LNCaP clone FGC (cell line): ENCODE results near the gene HSF4.

Source experiments
- DNase-seq: peaks from one replicate; pipeline ENCODE4 v3.0.0-alpha.2; 2011; ENCODE audit warnings: low read depth
- H3K4me3 ChIP-seq: 2 replicates; pipeline ENCODE4 v1.5.1; 2011; ENCODE audit warnings: mild to moderate bottlenecking, low read depth, low read length, control low read depth
- CTCF ChIP-seq: IDR thresholded peaks from 2 replicates; pipeline ENCODE4 v1.5.1; 2012; ENCODE audit warnings: mild to moderate bottlenecking; ENCODE audit not compliant: control insufficient read depth, insufficient read depth; ENCODE audit errors: extremely low read depth

Gene HSF4

DNA sequence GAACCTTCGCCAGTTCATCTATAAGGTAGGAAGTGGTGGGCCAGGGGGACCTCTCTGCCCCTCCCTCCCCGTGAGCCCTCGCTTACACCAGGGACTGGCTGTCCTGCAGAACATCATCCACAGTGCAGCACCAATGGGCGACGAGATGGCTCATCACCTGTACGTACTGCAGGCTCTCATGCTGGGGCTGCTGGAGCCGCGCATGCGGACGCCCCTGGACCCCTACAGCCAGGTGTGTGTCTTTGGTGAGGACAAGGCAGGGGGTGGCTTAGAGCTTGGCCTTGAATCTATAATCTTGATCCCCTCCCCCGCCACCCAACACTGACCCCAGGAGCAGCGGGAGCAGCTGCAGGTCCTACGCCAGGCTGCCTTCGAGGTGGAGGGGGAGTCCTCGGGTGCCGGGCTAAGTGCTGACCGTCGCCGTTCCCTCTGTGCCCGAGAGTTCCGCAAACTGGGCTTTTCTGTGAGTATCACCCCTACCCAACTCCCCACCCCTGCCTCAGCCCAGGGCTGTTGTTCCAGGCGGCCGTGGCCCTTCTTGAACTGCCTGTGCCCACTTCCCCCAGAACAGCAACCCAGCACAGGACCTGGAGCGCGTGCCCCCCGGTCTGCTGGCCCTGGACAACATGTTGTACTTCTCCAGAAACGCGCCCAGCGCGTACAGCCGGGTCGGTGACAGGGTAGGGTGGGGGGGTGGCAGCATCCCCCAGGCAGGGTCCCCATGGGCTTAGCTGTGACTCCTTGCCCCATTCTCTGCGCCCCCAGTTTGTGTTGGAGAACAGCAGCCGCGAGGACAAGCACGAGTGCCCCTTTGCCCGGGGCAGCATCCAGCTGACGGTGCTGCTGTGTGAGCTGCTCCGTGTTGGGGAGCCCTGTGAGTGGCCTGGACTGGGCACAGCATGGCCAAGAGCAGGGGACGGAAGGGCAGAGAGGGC, 37.1 kb downstream of the HSF4 start:
- TF ChIP-seq CTCF, result no peak
- no peak for DNase-seq
- H3K4me3 ChIP-seq, result no peak overlapping the region

DNA sequence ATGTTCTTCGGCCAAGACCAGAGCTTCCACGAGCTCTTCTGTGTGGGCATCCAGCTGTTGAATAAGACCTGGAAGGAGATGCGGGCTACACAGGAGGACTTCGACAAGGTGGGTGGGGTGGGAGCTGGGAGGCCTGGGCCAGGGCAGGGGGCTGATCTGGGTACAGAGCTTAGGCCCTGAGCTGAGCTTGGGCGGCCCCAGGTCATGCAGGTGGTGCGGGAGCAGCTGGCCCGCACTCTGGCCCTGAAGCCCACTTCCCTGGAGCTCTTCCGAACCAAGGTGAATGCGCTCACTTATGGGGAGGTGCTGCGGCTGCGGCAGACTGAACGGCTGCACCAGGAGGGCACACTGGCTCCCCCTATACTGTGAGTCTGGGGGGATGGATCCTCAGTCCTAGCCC, 37.9 kb downstream of the HSF4 start:
- no peak overlapping the region for H3K4me3 ChIP-seq
- no peak for TF ChIP-seq CTCF
- no peak for DNase-seq

- DNase-seq, result no peak
- TF ChIP-seq CTCF, result no peak
- H3K4me3 ChIP-seq, result no peak overlapping the region
Measured at GRCh38 chr16:67202956-67203493, 38.5 kb downstream of the HSF4 start.

DNA sequence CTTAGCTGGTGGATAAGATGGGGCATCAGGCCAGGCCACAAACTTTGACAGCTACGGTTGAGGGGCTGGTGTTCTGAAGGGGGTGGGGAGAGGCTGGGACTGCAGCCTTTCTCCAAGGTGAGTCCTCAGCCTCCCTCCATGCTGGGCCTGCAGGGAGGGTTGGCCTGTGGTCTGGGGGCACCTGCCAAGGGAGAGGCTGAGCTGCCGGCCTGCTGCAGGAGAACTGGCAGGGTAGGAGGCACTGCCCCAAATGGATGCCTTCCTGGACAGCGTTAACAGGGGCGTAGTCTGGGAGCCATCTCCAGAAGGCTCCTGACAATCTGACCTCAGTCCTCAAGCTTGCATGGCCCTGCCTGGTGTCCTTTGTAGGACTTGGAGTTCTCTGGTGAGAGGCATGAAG, 39.5 kb downstream of the HSF4 start:
- TF ChIP-seq CTCF, result no peak
- H3K4me3 ChIP-seq, result no peak overlapping the region
- DNase-seq, result no peak

DNA sequence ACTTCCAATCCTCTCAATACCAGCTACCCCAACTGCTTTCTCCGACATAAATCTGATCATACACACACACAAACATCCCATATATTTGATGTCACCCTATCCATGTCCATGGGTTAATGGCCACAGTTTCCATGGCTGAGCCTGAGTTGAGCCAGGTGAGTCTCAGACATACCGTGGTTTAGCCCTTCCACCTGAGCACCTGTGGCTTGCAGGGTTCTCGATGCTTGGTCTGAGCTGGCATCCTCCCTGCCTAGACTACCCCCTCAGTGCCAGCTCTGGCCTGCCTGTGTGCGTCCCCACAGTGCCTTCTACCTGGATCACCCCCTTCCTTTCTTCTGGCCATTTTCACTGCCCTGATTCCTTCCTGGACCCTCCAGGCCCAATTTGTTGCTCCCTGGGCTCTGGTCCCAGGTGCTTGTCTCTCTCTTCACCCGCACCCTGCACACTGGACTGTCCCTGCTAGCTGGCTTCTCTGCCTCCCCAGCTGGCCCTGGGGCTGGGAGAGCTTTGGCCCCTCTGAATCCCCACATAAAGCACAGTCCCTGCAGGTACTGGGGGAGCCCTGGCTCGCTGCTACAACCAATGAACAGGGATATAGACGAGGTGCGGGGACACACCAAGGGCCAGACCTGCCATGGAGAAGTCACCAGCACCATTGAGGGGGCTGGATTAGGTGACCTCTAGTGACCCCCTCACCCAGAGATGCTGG, 41.7 kb downstream of the HSF4 start:
- no peak for TF ChIP-seq CTCF
- DNase-seq, result no peak
- H3K4me3 ChIP-seq, result no peak overlapping the region

GRCh38 chr16:67206838-67207248, 42.3 kb downstream of the HSF4 start:
- TF ChIP-seq CTCF, result no peak
- no peak overlapping the region for H3K4me3 ChIP-seq
- no peak for DNase-seq
